ENCODE results near the gene FAM120B.
A peak's percentile ranks its signal among the peaks of the same experiment; 100 is the strongest.

FAM120B gene

DNA sequence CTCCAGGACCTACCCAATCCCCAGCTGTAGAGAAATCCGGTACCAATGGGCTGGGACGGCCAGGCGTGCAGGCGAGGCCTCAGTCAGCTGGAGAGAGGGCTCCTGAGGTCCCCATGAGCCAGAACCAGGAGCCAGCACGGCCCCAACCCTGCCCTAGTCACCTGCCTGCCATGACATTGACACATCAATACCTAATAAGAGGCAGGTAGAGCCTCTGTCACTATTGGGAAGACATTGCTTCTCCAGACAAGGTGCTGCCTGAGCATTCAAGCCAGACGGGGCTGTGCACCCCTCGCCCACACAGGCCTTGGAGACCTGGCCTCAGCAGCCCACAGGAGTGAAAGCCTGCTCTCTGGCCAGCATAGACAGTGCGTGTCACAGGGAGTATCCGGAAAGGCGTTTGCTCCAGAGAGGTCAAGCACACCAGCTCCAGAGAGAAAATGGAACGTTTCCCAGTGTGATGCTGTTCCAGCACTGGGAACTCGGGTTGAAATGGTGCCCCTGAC is 19.1 kb upstream of the FAM120B start:
- DNase-seq = no peak

DNA sequence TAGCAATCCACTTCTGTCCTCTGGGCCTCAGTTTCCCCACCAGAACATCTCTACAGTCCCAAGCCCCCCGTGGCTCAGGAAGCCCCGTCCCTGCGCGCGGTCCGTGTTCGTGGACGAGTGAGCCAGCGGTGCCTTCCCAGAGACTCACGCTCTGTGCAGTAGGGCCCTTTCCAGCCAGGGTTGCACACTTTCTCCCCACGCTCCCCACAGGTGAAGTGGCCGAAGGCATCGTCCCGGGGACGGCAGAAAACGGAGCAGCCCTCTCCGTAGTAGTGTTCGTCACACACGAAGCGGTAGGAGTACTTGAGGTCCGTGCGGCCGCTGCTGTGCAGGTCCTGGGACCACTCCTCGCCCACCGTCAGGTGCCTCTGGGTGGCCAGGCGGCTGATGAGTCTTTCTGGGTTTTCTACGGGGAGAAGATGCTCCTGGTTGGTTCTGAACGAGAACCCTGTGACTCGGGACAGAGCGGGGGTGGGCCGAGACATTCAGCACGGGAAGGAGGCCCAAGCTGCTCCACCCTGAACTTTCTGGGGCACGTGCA is 18.4 kb upstream of the FAM120B start:
- no peak for DNase-seq

DNA sequence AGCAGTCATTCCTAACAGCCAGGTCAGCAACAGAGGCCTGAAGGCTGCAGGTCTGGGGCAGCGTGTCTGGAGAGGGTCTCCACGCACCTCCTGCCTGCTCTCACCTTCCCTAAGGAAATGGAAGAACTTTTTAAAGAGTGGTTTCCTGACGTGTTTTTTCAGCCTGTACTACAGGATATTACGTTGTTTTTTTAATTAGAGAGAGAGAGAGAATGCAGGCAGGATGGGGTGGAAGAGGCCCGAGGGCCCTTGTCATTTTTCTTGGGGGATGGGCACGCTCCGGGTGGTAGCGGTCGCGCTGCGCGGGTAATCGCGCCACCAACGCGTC is 17.7 kb upstream of the FAM120B start:
- DNase-seq = no peak

DNA sequence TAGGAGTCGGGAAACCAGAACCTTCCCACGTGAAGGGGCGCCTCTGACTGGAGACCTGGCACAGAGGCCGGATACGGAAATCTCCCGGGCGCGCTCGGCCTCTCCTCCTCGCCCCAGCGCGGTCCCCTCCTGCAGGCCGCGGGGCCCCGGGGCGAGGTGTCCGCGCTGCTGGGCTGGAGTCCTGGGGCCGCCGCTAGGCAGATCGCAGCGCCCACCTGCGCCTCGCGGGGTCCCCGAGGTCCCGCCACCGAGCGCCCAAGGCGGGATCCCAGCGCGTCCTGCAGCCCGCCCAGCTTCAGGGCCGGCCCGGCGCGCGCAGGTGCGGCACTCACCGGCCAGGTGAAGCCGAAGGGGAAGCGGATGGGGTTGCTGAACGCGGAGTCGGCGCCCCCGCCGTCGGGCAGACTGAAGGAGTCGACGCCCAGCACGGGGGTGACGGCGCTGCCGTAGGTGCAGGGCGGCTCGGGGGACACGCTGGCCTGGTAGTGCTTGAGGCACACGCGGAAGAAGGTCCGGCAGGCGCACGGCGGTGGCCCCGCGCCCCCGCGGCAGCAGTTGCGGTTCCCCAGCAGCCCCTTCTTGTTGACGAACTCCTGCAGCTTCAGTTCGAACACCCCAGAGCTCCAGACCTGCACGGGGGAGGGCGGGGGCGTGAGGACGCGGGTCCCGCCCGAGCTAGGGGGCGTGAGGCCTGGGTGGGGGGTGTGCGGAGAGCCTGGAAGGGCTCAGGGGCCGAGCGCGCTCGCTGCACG is 17.2 kb upstream of the FAM120B start:
- no peak for DNase-seq

DNA sequence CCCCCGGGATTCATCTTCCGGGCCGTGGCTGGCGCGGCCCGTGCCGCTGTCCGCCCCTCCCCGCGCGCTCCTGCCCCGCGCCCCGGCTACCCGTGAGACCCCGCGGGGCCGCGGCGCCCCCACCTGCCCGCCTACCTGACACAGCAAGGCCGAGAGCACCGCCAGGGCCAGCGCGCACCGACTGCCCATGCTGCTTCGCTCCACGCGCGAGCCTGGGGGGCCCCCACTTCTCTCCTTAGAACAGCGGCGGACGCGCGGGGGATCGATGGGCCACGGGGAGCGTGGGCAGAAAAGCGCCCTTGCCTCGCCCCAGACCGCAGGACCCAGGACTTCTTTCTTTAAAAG is 16.6 kb upstream of the FAM120B start:
- no peak for DNase-seq

DNA sequence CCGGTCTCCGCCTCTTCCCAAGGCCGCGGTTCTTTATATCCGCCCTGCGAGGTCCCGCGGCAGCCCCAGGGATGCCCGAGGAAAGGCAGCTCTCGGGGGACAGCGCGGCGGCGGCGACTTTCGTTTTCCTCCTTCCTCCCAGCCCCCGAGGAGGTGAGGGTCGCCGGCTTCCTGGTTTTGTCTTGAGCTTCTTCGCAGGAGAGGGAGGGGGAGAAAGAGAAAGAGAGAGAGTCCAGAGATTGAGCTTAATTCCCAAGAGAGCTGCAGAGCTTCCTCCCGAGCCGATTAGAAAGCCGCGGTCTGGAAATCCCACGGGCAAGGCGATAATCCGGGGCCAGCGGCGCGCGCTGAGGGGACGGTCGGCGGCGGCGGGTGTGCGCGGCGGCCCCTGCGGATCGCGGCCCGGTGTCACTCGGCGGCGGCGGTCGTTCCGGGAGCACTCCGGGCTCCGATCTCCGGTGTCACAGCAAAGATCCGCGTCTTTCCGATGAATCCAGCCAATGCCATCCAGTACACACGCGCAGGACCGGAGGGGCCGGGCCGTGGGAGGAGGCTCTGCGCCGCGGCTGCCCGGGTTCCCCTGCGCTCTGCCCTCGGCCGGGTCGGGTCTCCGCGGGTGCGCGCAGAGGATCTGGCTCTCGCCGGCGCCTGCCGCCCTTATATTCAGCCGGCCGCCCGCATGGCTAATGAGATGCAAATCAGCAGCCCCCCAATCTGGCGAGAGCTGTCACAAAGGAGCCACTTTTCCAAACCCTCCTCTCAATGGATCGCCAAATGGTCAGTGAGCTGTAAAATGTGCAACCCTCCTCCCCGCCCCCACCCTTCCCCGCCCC is 16.0 kb upstream of the FAM120B start, which contains the start of gene DLL1:
Gene DLL1, minus strand, starts transcription at position 783 of the 833 bp plus-strand sequence. CDS start 939 bp downstream, outside the sequence.
- no peak for DNase-seq

DNA sequence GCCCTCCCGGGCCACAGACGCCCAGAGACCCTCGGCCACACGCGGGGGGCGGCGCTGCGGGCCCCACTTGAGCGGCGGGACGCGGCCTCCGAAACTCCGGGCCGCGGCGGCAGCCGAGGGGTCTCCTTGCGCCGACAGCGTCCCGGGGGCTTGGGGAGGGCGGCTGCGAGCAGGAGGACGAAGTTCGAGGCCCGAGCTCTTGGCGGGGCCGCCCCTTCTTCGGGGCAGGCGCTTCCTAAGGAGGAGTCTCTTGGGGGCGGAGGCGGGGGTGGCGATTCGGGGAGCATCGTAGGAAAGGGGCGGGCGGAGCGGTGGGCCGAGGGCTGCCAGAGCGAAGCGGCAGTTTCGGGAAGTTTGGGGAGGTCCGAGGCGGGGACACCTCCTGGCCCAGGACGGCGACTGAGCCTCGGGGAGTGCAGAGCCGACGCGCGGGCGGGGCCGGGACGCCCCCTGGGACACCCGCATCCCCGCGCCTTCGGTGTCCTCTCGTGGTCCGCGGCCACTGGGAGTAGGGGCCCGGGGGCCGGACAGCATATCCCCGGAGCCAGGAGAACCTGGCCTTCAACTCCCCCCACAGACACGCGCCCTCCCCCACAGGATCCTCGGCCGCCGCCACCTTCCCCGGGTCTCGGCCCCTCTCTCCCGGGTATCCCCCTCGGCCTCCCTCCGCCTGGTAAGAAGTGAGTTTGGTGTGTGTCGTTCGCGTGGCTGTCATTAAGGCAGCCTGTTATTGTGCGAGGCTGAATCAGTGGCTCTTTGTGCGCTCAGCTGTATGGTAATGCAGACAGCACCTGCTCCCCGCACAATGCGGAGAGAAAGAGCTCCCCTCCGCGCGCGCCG is 15.1 kb upstream of the FAM120B start:
- no peak for DNase-seq

DNA sequence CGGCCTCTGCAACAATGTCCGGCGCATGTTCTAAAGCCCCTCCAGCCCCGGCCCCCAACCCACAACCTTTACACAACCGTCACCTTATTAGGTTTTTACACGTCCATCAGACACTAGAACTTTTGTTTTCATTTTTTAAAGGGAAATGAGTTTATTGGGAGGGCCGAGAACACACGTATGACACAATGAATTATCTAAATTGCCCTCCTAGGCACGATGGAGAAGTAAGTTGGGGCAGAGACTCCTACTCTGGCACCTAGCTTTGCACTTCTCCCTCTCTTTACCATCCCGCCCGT is 14.5 kb upstream of the FAM120B start:
- no peak for DNase-seq

DNA sequence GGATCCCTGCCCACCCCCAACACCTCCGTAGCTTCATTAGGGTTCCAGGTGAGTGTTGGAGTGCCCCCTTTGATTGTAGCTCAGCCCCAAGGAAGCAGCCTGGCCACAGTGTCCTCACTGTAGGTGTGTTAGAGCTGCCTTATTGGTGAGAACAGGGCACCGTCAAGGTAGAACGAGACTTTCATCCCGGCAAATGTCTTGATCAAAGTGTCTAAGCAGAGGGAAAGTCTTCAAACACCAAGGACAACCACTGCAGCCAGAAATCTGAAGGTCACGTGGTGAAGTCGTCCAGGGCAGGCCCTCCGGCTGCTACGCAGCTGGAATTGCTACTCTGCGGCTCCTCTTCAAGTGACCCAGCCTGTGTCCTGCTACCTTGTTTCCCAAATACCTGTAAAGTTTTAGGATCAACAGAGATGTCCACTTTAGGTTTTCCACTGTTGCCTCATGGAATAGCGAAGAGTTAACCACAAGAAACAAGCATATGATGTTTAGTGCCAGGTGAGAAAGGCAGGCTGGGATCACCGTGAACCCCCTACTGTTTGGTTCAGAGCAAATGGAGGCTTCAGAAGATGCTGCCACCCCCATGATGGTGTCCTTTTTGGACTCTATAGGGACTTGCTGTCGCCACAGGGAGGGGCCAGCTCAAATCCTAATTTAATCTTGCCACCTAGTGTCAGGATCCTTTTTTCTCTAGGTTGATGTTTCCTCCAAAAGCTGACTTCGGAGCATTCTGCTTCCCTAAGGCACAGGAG is 14.0 kb upstream of the FAM120B start:
- no peak for DNase-seq

DNA sequence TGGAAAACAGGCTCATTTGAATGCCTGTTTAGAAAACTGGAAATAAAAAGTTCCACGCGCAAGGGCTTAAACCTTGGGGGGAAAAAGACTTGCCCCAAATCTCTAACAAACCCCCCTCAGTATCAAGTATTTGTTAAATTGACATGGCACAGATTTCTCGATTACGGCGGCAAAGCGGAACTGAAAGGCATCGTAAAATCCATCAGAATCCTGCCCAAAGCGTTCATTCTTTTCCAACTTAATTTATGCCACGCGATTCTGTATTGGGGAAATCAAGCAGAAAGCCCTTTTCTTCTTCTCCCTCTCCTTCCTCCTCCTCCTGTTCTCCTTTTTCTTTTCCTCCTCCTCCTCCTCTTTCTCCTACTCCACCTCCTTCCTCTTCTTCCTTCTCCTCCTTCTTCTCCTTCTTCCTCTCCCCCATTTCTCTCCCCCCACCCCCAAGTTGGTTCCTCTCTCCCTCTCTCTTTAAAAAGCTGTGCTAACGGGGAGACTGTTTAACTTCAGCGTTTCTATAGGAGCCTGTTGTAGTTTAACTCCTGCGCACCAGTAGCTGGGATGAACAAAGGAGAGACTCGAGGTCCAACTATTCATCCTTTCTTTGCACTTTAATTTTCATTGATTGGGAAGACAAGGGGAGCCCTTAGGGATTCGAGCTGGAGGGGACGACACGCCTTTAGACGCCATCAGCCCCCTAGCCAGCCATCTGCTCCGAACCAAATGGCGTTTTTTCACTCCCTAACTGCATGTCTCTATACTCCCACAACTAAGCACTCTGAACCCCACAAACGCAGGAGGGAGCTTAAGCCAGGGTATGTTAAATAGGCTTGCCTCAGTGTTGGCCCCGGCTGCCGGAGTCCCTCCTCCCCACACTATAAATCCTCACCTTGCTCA is 13.0 kb upstream of the FAM120B start:
- DNase-seq = no peak

DNA sequence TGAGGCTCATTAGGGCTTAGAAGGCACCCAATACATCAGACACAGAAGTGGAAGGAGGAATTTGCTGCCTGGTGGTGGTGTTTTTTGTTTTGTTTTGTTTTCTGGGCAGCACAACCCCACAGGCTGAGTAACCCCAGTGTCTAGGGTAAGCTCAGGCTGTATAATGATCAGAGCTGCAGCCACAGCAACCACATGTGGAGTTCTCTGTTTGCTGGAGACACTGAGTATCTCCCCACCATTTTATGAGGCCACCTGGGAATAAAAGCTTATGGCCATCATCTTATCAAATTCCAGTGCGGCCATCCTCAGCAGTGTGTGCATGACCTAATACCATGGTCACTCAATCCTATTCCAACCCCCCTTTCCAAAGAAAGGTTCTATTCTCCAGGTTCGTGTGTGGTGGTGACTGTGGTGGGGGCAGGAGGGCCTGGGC is 12.2 kb upstream of the FAM120B start:
- DNase-seq = no peak

DNA sequence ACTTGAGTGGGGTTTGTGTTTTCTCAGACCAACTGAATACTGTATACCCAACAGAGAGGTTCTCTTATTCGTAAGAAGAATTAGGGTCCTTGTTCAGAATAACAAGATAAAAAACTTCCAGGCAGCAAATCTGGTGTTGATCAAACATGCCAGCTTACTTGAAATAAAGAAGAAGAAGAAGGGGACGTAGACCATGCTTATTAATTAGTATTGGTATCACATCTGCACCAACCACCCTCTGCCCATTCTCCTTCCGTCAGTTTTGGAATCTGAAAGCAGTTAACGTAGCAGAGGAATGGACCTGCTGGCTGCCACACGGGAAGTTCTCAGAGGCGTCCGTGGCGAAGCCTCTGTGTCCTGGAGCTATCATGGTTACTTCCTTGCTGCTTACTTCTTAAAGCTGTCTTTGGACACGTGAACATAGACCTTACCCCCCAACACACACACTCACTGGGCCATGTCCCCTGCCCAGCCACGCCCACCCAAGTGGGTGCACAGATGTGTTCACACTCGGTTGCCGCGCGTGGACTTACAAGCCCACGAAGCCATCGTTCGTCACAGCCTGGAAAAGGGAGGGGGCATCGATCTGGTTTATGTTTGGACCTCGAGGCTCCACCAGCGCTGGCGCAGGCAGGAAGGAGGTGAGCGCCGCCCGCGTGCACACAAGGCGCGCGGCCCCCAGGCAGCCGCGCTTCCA is 11.6 kb upstream of the FAM120B start:
- no peak for DNase-seq

DNA sequence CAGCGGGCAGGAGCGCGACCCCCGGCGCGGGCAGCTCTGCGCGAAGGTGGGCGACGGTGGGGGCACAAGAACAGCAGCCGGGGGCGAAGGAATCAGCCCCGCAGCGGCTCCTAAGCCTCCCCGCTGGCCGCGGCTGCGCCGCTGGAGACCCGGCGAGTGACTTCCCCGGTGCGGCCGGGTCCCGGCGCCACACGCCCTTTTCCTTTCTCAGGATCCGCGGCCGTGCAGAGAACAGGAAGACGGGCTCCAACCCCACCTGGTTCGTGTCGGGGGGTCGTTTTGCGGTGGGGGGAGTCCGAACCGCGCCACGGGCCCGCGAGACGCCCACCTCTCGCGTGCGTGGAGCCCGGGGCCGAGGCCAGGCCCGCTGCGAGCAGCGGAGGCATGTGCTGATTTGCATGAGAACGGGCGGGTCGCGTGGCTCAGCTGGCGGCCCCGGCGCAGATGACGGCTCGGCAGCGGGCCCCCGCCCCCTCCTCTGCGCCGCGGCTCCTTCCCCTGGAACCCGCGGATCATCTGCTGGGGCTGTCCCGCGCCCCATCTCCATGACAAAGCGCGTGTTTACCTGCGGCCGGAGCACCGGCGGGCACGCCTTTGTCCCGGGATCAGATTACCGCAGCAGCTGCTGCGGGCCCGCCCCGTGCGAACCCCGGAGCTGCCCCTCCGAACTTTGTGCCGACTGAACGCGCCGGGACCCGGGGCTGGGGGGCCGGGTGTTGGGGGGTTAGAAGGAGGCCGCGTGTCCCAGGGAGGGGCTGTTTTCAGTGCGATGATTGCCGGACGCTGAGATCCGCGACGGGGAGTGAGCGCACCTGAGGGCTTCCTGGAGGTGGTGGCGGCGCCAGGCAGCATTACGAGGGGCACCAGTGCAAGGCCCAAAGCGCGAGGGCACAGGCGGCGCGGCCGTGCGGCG is 10.8 kb upstream of the FAM120B start:
- DNase-seq = peak; percentile 54

DNA sequence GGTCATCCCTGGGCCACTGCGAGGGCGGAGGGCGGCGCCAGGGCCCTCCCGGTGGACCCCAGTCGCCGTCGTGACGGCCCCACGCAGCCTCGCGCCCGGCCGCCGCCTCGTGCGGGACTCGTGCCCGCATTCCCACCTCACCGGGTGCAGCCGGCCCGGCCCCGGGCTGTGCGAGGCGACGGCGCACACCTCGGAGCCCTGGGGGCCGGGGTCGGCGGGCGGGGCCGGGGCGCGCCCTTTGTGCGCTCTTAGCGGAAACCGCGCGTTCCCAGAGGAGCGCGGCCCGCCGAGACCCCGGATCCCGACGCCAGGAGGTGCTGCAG is 10.2 kb upstream of the FAM120B start:
- no peak for DNase-seq

DNA sequence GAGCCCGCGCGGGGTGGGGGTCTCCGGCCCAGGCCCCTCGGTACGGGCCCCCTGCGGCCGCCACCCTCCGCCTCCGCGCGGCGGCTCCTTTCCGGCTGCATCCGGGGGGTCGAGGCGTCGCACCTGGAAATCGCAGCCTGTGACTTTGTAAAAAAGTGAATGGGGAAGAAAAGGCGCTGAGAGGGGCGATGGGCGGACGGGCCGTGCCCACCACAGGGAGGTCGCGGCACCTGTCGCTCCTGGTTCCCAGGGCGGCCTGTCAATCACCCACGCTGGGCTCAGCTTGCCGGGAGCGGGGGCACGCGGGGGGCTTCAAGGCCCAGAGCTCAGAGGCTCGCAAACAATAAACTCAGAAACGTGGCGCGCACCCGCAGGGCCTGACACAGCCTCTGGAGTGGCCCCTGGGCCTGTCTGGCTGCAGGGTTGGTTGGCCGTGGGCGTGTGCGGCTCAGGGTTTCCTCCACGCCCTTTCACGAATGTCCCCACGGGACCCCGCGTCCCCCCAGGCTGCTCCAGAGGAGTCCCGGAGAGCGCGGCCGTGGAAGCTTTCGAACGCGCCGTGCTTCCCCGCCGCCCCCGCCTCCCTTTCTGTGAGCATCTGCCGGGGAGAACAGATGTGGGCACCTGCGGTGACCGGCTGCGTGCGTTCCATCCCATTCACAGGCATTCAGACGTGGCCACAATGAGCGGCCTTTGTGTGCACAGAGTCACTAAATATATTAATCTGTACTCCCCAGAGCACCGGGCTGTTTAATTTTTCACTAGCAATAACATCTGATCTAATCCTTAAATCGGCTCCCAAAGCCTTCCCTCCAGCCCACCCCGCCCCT is 9.6 kb upstream of the FAM120B start:
- DNase-seq = no peak

DNA sequence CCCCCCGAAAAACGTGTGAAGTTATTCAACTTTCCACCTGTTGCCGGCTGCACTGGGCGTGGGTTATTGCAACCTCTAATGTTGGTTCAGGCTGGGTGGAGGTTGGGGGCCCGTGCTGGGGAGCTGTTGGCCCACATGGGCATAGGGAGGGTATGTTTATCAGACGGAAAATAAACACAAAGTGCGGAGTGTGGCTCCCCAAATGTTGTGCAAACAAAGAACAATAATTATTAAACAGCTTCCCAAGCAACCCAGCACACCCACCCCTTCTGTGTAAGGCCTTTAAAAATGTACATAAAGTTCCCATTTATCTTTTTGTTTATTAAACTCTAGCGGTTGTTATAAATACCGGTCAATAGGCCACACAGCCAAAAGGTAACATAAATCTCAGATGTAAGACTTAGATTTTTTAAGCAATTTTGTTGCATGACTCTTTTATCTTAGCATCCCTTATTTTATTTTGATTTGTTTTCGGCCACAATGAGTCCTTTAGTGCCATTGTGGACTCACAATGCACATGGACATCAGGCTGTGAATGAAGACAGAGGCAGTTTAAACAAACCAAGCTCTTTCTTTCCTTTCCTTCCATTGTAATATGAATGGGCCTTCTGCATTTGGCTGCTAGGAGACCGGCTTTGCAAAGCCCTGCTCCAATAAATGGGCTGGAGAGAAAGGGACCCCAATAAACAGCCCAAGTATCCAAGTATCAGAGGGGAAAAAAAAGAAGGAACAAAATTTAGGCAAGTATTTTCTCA is 8.8 kb upstream of the FAM120B start:
- no peak for DNase-seq

DNA sequence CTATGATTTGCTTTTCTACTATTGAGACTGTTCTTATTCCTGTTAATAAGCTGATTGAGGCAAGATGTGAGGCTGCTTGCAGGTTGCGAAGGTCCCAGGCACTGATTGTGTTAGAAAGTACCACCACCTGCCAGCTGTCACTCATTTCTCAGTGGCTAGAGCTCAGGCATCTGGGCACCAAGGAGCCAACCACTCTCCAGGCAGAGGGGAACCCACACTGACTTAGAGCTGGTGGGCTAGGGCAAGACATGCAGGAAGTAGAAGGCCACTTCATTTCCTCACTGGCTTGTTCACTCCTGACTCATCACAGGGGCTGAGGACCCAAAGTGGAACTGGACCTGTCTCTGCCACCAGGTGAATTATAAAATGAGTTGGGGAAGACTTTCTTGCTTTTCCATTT is 7.9 kb upstream of the FAM120B start:
- no peak for DNase-seq

DNA sequence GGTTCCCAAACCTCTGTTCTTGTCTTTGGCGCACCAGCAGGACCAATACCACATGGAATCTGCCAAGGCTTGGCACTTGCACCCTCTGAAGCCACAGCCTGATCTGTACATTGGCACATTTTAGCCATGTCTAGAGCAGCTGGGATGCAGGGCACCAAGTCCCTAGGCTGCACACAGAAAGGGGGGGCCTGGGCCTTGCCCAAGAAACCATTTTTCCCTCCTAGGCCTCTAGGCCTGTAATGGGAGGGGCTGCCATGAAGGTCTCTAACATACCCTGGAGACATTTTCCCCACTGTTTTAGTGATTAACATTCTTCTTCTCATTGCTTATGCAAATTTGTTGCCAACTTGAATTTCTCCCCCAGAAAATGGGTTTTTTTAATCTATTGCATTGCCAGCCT is 5.4 kb upstream of the FAM120B start:
- DNase-seq = no peak

Data from activated T-cell treated with anti-CD3 and anti-CD28 coated beads for 4 hours (primary cell).